Activated CD4-positive, alpha-beta T cell treated with anti-CD3 and anti-CD28 coated beads for 1 hour (primary cell): Measurements from ENCODE around the gene GAB2.
"Not testable (repeated sequence)": the region's sequence is repeated elsewhere in the genome, so short reads cannot be mapped to it uniquely, and the experiment has no call there.

Source experiments
- DNase-seq: peaks from one replicate; pipeline ENCODE4 v3.0.0-alpha.2; 2020

Gene GAB2

DNA sequence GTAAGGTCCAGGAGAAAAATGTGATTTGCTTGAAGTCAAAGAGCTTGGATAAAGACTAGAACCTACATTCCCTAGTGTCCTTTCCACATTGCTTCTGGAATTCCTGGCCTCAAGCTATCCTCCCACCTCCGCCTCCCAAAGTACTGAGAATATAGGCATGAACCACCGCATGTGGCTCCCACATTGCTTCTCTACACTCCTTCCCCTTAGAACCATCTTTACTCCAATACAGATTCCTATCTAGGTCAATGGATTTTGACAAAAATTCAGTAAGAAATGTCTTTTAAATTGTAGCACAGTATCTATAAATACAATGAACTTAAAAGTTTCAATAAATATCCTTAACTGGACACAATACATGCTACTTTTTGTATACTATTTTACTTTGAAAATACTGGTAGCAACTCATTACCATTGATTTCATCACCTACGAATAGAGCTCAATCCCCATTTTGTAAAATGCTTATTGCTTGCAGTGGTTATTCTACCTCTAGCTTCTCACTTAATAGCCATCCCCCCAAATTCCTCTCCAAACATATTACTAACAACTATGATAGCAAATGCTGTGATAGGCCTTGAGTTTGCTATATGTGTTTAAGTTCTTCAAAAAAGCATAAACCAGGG lies 53.4 kb downstream of the GAB2 start:
- no peak for DNase-seq

- DNase-seq = no peak
Measured at GRCh38 chr11:78363024-78363619, 54.5 kb downstream of the GAB2 start.

DNA sequence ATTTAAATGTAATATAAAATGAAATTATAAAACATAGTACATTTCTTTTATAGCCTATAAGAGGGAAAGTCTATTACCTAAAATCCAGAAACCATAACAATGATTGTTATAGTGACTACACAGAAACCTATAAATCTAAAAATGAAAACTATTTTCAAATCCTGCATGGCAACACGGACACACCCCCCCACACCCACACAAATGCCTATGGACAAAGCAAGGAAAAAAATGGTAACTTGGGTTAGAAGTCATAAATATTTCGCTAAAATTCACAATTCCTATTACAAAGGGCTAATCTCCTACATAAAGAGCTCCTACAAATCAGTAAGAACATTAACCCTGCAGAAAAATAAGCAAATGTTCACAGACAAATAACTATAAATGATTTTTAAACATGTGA lies 56.4 kb downstream of the GAB2 start:
- no peak for DNase-seq

DNA sequence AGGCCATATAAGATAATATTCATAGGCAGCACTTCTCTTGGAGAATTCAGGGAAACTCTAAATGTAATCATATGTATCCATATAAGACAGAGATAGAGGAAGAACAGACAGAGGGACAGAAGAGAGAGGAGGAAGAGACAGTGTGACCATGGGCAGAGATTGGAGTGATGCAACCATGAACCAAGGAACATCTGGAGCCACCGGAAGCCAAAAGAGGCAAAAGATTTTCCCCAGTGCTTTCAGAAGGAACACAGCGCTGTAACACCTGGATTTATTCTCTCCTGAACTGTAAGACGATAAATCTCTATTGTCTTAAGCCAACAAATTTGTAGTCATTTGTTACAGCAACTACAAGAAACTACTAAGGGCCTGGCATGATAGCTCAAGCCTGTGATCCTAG lies 57.7 kb downstream of the GAB2 start:
- no peak for DNase-seq

- not testable (repeated sequence) for DNase-seq
Measured at GRCh38 chr11:78357924-78358323, 59.7 kb downstream of the GAB2 start.

- not testable (repeated sequence) for DNase-seq
Measured at GRCh38 chr11:78357425-78357824, 60.2 kb downstream of the GAB2 start.

DNA sequence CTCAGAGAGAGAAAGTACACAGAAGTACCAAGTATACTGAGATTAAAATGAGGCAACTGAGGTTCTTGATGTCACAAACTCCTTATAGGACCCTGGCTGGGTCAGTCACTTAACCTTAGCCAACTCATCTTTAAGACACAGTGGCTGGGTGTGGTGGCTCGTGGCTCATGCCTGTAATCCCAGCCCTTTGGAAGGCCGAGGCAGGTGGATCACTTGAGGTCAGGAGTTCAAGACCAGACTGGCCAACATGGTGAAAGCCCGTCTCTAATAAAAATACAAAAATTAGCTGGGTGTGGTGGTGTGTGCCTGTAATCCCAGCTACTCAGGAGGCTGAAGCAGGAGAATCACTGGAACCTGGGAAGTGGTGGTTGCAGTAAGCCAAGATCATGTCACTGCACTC lies 61.9 kb downstream of the GAB2 start:
- DNase-seq = not testable (repeated sequence)

DNA sequence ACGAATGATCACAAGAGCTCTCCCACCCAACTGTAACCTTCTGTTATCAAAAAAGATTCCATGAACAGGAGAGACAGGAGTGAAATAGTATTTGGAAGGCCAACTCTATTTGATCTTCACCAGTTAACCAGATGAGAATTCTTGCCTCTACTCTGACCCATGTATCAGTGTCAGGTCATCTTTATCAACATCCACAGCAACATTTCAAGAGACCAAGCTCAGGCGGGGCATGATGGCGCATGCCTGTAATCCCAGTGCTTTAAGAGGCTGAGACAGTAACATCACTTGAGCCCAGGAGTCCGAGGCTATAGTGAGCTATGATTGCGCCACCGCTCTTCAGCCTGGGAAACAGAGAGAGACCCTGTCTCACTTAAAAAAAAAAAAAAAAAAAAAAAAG lies 62.3 kb downstream of the GAB2 start:
- DNase-seq = no peak

DNA sequence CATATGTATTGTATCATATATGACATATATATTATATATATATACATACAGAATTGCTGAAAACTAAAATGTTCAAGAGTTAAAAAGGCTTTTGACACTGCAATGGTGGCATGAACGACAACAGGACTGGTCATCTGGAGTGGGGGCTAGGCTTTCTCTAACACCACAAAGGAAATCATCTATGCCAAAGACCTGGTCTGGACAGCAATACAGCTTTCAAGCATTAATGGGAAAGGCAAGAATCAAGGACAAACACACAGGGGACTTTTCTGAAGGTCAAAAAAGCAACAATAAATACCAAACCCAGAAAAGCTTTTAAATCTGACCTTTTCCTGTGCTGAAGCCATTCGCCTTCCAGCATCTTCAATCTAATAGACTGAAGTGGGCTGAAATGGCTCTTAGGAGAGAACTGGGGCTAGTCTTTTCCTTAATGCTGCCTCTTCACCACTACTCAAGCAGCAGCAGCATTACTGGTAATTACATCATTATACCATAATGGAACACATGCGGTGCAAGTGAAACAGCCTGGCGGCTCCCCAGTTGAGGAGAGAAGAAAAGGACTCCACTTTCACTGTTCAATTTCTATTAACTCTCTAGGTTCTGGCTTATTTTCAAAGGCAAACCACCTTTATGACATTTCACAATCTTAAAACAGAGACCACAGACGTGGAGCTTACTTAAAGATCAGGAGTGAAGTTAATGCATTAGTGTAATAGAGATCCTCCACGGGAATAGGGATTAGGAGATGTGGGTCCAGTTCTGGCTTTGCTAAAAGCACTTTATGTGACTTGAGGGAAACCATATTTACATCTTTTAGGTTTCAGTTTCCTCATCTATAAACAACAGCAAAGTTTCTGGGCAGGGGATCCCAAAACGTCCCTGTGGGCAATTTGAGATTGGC lies 63.0 kb downstream of the GAB2 start:
- DNase-seq = no peak

GRCh38 chr11:78351979-78352841 lies 65.4 kb downstream of the GAB2 start:
- DNase-seq = no peak

- no peak for DNase-seq
Measured at GRCh38 chr11:78351193-78351592, 66.4 kb downstream of the GAB2 start.

- DNase-seq = no peak
Measured at GRCh38 chr11:78350646-78351165, 66.9 kb downstream of the GAB2 start.

- no peak for DNase-seq
Measured at GRCh38 chr11:78350091-78350645, 67.5 kb downstream of the GAB2 start.

- no peak for DNase-seq
Measured at GRCh38 chr11:78349624-78350023, 68.0 kb downstream of the GAB2 start.

DNA sequence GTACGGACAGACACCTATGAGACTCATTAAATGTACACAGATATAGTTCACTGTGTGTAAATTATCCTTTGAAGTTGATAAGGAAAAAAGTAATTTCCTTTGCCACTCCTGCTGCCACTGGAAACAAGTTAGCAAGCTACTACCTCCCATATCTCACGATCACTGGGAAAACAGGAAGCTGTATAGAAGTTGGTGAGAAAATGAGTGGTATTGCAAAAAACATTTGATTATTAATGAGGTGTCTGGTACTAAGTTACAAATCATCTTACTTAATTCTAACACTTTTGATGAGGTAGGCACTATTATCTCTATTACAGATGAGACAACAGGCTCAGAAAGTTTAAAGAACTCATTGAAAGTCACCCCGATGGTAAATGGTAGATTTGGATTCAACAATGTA lies 68.5 kb downstream of the GAB2 start:
- DNase-seq = no peak

- DNase-seq = no peak
Measured at GRCh38 chr11:78347956-78348355, 69.7 kb downstream of the GAB2 start.

- DNase-seq = no peak
Measured at GRCh38 chr11:78346799-78347198, 70.8 kb downstream of the GAB2 start.

GRCh38 chr11:78345450-78345849 lies 72.2 kb downstream of the GAB2 start:
- no peak for DNase-seq

GRCh38 chr11:78344676-78345075 lies 72.9 kb downstream of the GAB2 start:
- DNase-seq = no peak

DNA sequence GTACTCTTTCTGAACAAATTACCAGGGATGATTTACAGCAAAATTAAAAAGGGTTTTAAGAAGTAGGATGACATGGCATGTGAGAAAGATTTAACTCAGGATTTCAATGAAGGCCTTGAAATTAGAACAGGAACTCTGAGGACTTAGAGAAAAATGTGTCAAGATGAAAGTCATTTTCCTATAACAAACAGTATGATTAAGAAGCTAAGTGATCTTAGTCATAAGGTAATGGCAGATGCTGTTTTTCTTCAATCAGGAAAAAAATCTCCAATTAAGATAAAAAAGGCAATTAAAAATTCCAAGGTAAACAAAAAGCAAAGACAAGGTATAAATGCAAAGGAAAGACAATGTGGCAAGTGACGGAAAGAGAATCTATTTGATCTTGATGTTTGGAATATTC lies 73.5 kb downstream of the GAB2 start:
- no peak for DNase-seq

- no peak for DNase-seq
Measured at GRCh38 chr11:78343303-78343702, 74.3 kb downstream of the GAB2 start.

DNA sequence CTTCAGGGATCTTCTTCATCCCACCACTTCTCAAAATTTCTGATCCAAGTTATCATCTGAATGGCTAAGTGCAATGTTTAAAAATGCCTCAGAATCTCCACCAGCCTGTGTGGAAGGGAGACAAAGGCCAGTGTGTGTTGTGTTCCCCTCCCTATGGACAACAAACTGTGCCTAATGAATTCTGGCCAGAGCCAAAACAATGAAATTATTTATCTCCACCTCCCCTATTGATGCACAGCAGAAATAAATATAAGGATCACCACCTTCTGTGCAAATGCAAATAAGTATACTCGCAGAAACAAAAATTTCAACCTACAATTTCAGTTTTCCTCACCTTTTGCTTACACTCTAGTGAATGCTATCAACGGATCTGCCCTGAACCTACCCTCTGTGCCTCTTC lies 75.8 kb downstream of the GAB2 start:
- DNase-seq = no peak

DNA sequence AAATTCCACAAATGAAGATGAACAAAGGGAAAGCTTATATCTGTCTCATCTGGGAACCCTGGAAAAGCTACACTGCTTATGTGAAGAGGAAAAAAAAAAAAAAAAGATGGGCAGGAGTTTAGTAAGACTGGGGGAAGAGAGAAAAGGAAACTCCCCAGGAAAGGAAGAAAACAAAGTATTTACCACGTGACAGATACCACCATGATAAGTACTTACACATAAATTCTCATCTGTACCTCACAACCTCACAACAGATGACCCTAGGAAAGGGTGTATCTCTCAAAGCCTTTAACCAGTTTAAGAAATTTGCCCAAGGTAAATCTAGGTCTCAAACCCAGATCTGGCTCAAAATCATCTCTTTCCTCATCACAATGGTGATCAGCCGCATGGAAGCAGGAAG lies 77.1 kb downstream of the GAB2 start:
- no peak for DNase-seq
